Duodenal mucosa (tissue), 2 donors: Measurements from ENCODE around the gene SGMS1.
"Not testable (repeated sequence)": the region's sequence is repeated elsewhere in the genome, so short reads cannot be mapped to it uniquely, and the experiment has no call there.

Source experiments
- H3K27ac ChIP-seq: one replicate; pipeline ENCODE4 v1.7.0; 2013; ENCODE audit warnings: low read depth, low read length
- H3K27me3 ChIP-seq, 2 donors: one replicate each; pipeline ENCODE4 v1.7.0; 2013; ENCODE audit warnings: low read length in 2 of 2, control low read depth in 1 of 2; ENCODE audit not compliant: insufficient read depth in 2 of 2, control insufficient read depth in 1 of 2
- H3K36me3 ChIP-seq, 2 donors: one replicate each; pipeline ENCODE4 v1.7.0; 2013; ENCODE audit warnings: low read length in 2 of 2, control low read depth in 1 of 2; ENCODE audit not compliant: insufficient read depth in 2 of 2, control insufficient read depth in 1 of 2
- H3K4me1 ChIP-seq, 2 donors: one replicate each; pipeline ENCODE4 v1.7.0; 2013; ENCODE audit warnings: low read length in 2 of 2, control low read depth in 1 of 2; ENCODE audit not compliant: insufficient read depth in 2 of 2, control insufficient read depth in 1 of 2
- H3K4me3 ChIP-seq, 2 donors: one replicate each; pipeline ENCODE4 v1.7.0; 2013; ENCODE audit warnings: low read length in 2 of 2, low read depth in 1 of 2
- H3K9ac ChIP-seq, 2 donors: one replicate each; pipeline ENCODE4 v1.7.0; 2013; ENCODE audit warnings: low read length in 2 of 2, low read depth in 1 of 2
- H3K9me3 ChIP-seq, 2 donors: one replicate each; pipeline ENCODE4 v1.7.0; 2013; ENCODE audit warnings: low read length in 2 of 2, control low read depth in 1 of 2; ENCODE audit not compliant: control insufficient read depth in 1 of 2

Gene SGMS1

GRCh38 chr10:50456719-50457118 is 167.0 kb downstream of the SGMS1 start:
- peaks cover 6 to 9% of the 10 kb centered on the region in 2 donors for H3K36me3 ChIP-seq
- peaks cover 5 to 20% of the 10 kb centered on the region in 2 donors for H3K4me1 ChIP-seq
- no peaks in the 10 kb centered on the region for H3K9me3 ChIP-seq
- H3K27me3 ChIP-seq: no peaks in the 10 kb centered on the region
- H3K27ac ChIP-seq: no peak overlapping the region
- no peak overlapping the region for H3K9ac ChIP-seq
- no peak overlapping the region for H3K4me3 ChIP-seq

- Histone ChIP-seq H3K36me3 (no peaks in the 10 kb centered on the region), H3K27me3 (no peaks in the 10 kb centered on the region), H3K9me3 (no peaks in the 10 kb centered on the region), H3K4me1 (no peaks in the 10 kb centered on the region), H3K27ac (no peak overlapping the region), H3K9ac (no peak overlapping the region), H3K4me3 (no peak overlapping the region)
These were observed 169.8 kb downstream of the SGMS1 start for GRCh38 chr10:50453940-50454339.

- Histone ChIP-seq H3K27me3 (no peaks in the 10 kb centered on the region), H3K4me1 (no peaks in the 10 kb centered on the region), H3K9me3 (no peaks in the 10 kb centered on the region), H3K9ac (no peak overlapping the region), H3K27ac (no peak overlapping the region), H3K4me3 (no peak overlapping the region), H3K36me3 (no peaks in the 10 kb centered on the region)
These were observed 171.2 kb downstream of the SGMS1 start for GRCh38 chr10:50452603-50453002.

GRCh38 chr10:50447691-50448090 is 176.1 kb downstream of the SGMS1 start:
- Histone ChIP-seq H3K27ac (no peak overlapping the region), H3K36me3 (no peaks in the 10 kb centered on the region), H3K9ac (no peak overlapping the region), H3K9me3 (peaks cover 0 to 2% of the 10 kb centered on the region in 2 donors), H3K4me1 (no peaks in the 10 kb centered on the region), H3K27me3 (no peaks in the 10 kb centered on the region), H3K4me3 (no peak overlapping the region)

GRCh38 chr10:50445777-50446176 is 178.0 kb downstream of the SGMS1 start:
- H3K36me3 ChIP-seq, H3K27me3 ChIP-seq, H3K27ac ChIP-seq, H3K4me1 ChIP-seq, H3K9me3 ChIP-seq, H3K4me3 ChIP-seq, H3K9ac ChIP-seq: not testable (repeated sequence)

- no peak overlapping the region for H3K4me3 ChIP-seq
- no peaks in the 10 kb centered on the region for H3K36me3 ChIP-seq
- no peaks in the 10 kb centered on the region for H3K4me1 ChIP-seq
- no peak overlapping the region for H3K27ac ChIP-seq
- no peaks in the 10 kb centered on the region for H3K9me3 ChIP-seq
- no peak overlapping the region for H3K9ac ChIP-seq
- H3K27me3 ChIP-seq: no peaks in the 10 kb centered on the region
These were observed 183.3 kb downstream of the SGMS1 start for GRCh38 chr10:50440489-50440888.

GRCh38 chr10:50439806-50440205 is 183.9 kb downstream of the SGMS1 start:
- Histone ChIP-seq H3K27ac (no peak overlapping the region), H3K4me1 (no peaks in the 10 kb centered on the region), H3K36me3 (no peaks in the 10 kb centered on the region), H3K27me3 (no peaks in the 10 kb centered on the region), H3K9ac (no peak overlapping the region), H3K9me3 (no peaks in the 10 kb centered on the region), H3K4me3 (no peak overlapping the region)

GRCh38 chr10:50439187-50439586 is 184.6 kb downstream of the SGMS1 start:
- no peaks in the 10 kb centered on the region for H3K4me1 ChIP-seq
- H3K9ac ChIP-seq: no peak overlapping the region
- no peak overlapping the region for H3K27ac ChIP-seq
- no peaks in the 10 kb centered on the region for H3K27me3 ChIP-seq
- no peaks in the 10 kb centered on the region for H3K36me3 ChIP-seq
- H3K4me3 ChIP-seq: no peak overlapping the region
- no peaks in the 10 kb centered on the region for H3K9me3 ChIP-seq

GRCh38 chr10:50438049-50438936 is 185.5 kb downstream of the SGMS1 start:
- H3K4me3 ChIP-seq: no peak overlapping the region
- H3K4me1 ChIP-seq: no peaks in the 10 kb centered on the region
- no peaks in the 10 kb centered on the region for H3K36me3 ChIP-seq
- H3K9me3 ChIP-seq: no peaks in the 10 kb centered on the region
- H3K9ac ChIP-seq: no peak overlapping the region
- H3K27ac ChIP-seq: no peak overlapping the region
- no peaks in the 10 kb centered on the region for H3K27me3 ChIP-seq

- H3K9ac ChIP-seq: no peak overlapping the region
- H3K36me3 ChIP-seq: no peaks in the 10 kb centered on the region
- H3K4me1 ChIP-seq: peaks cover 0 to 6% of the 10 kb centered on the region in 2 donors
- no peak overlapping the region for H3K27ac ChIP-seq
- no peaks in the 10 kb centered on the region for H3K9me3 ChIP-seq
- no peak overlapping the region for H3K4me3 ChIP-seq
- no peaks in the 10 kb centered on the region for H3K27me3 ChIP-seq
These were observed 186.5 kb downstream of the SGMS1 start for GRCh38 chr10:50437248-50437647.
